ENCODE measurements around the gene CRYGC. TPM values are rescaled to one million over a fixed set of nuclear protein-coding genes. Genes with fewer than 3 reads are reported as not detected.
A peak's percentile ranks its signal among the peaks of the same experiment; 100 is the strongest.
"Not testable (repeated sequence)": the region's sequence is repeated elsewhere in the genome, so short reads cannot be mapped to it uniquely, and the experiment has no call there.

The CRYGC gene
- polyA plus RNA-seq, 1 donor from 2014 or later = not detected

- H3K9me3 Mint-ChIP-seq, H3K36me3 Mint-ChIP-seq, H3K27ac Mint-ChIP-seq, H3K4me1 Mint-ChIP-seq: not testable (repeated sequence)
- Mint-ChIP-seq H3K27me3 (peaks cover 17% of the 10 kb centered on the region), H3K4me3 (peak within 1 kb of the TSS in 2 of 4 donors; percentile 25 to 36)
Measured at GRCh38 chr2:208124013-208124715, 5.5 kb downstream of the CRYGC start, which contains the start of gene CRYGD. CRYGD (minus strand) TSS chr2:208124524; CDS start chr2:208124473, 51 bp downstream.

- H3K36me3 Mint-ChIP-seq = no peaks in the 10 kb centered on the region
- peaks cover 15% of the 10 kb centered on the region for H3K27me3 Mint-ChIP-seq
- H3K9me3 Mint-ChIP-seq = peaks cover 0 to 2% (median 0%) of the 10 kb centered on the region in 3 donors
- no peak overlapping the region for H3K27ac Mint-ChIP-seq
- no peak overlapping the region for H3K4me3 Mint-ChIP-seq
- H3K4me1 Mint-ChIP-seq = peaks cover 0 to 6% (median 3%) of the 10 kb centered on the region in 3 donors
Measured at GRCh38 chr2:208122248-208122647, 7.4 kb downstream of the CRYGC start.

GRCh38 chr2:208118918-208119317 is 10.7 kb downstream of the CRYGC start:
- peaks cover 5% of the 10 kb centered on the region for H3K27me3 Mint-ChIP-seq
- H3K9me3 Mint-ChIP-seq = no peaks in the 10 kb centered on the region
- no peak overlapping the region for H3K4me3 Mint-ChIP-seq
- peaks cover 0 to 3% (median 1%) of the 10 kb centered on the region in 3 donors for H3K4me1 Mint-ChIP-seq
- H3K36me3 Mint-ChIP-seq = no peaks in the 10 kb centered on the region
- no peak overlapping the region for H3K27ac Mint-ChIP-seq

GRCh38 chr2:208117390-208117789 is 12.2 kb downstream of the CRYGC start:
- H3K9me3 Mint-ChIP-seq, H3K4me3 Mint-ChIP-seq, H3K36me3 Mint-ChIP-seq, H3K27me3 Mint-ChIP-seq, H3K4me1 Mint-ChIP-seq, H3K27ac Mint-ChIP-seq: not testable (repeated sequence)

GRCh38 chr2:208112969-208113368 is 16.7 kb downstream of the CRYGC start:
- Mint-ChIP-seq H3K36me3 (no peaks in the 10 kb centered on the region), H3K27me3 (peaks cover 4% of the 10 kb centered on the region), H3K9me3 (no peaks in the 10 kb centered on the region), H3K4me3 (no peak overlapping the region), H3K27ac (no peak overlapping the region), H3K4me1 (no peaks in the 10 kb centered on the region)

GRCh38 chr2:208112273-208112745 is 17.3 kb downstream of the CRYGC start:
- not testable (repeated sequence) for H3K4me3 Mint-ChIP-seq, H3K4me1 Mint-ChIP-seq, H3K36me3 Mint-ChIP-seq, H3K27me3 Mint-ChIP-seq, H3K9me3 Mint-ChIP-seq, H3K27ac Mint-ChIP-seq

GRCh38 chr2:208103616-208104015 is 26.0 kb downstream of the CRYGC start:
- Mint-ChIP-seq H3K27me3 (peaks cover 26% of the 10 kb centered on the region), H3K4me3 (no peak overlapping the region), H3K36me3 (no peaks in the 10 kb centered on the region)

GRCh38 chr2:208101716-208102631 is 27.7 kb downstream of the CRYGC start:
- Mint-ChIP-seq H3K4me1 (peaks cover 0 to 1% (median 0%) of the 10 kb centered on the region in 3 donors), H3K27me3 (peaks cover 26% of the 10 kb centered on the region), H3K36me3 (no peaks in the 10 kb centered on the region), H3K9me3 (no peaks in the 10 kb centered on the region), H3K4me3 (no peak overlapping the region), H3K27ac (no peak overlapping the region)

More at GRCh38 chr2:208103616-208104015, 26.0 kb downstream of the CRYGC start:
- H3K27ac Mint-ChIP-seq = no peak overlapping the region
- no peaks in the 10 kb centered on the region for H3K9me3 Mint-ChIP-seq
- H3K4me1 Mint-ChIP-seq = peaks cover 0 to 1% (median 0%) of the 10 kb centered on the region in 3 donors

GRCh38 chr2:208099682-208100470 is 29.8 kb downstream of the CRYGC start:
- Mint-ChIP-seq H3K4me3 (no peak overlapping the region), H3K9me3 (no peaks in the 10 kb centered on the region), H3K36me3 (no peaks in the 10 kb centered on the region), H3K4me1 (peaks cover 0 to 1% (median 0%) of the 10 kb centered on the region in 3 donors), H3K27me3 (peaks cover 20% of the 10 kb centered on the region), H3K27ac (no peak overlapping the region)

GRCh38 chr2:208098701-208099100 is 30.9 kb downstream of the CRYGC start:
- not testable (repeated sequence) for H3K36me3 Mint-ChIP-seq, H3K27ac Mint-ChIP-seq, H3K4me3 Mint-ChIP-seq, H3K4me1 Mint-ChIP-seq, H3K9me3 Mint-ChIP-seq
- peaks cover 20% of the 10 kb centered on the region for H3K27me3 Mint-ChIP-seq

GRCh38 chr2:208098267-208098666 is 31.4 kb downstream of the CRYGC start:
- Mint-ChIP-seq H3K4me3 (no peak overlapping the region), H3K4me1 (peaks cover 0 to 1% (median 0%) of the 10 kb centered on the region in 3 donors), H3K9me3 (no peaks in the 10 kb centered on the region), H3K27ac (no peak overlapping the region), H3K27me3 (peaks cover 20% of the 10 kb centered on the region), H3K36me3 (no peaks in the 10 kb centered on the region)

- peaks cover 0 to 1% (median 0%) of the 10 kb centered on the region in 3 donors for H3K4me1 Mint-ChIP-seq
- H3K27ac Mint-ChIP-seq = no peak overlapping the region
- H3K27me3 Mint-ChIP-seq = peaks cover 20% of the 10 kb centered on the region
- no peak overlapping the region for H3K4me3 Mint-ChIP-seq
- H3K36me3 Mint-ChIP-seq = no peaks in the 10 kb centered on the region
- H3K9me3 Mint-ChIP-seq = no peaks in the 10 kb centered on the region
Measured at GRCh38 chr2:208097801-208098200, 31.8 kb downstream of the CRYGC start.

GRCh38 chr2:208097313-208097712 is 32.3 kb downstream of the CRYGC start:
- Mint-ChIP-seq H3K36me3 (no peaks in the 10 kb centered on the region), H3K27ac (no peak overlapping the region)

GRCh38 chr2:208096080-208096479 is 33.5 kb downstream of the CRYGC start:
- Mint-ChIP-seq H3K27ac (no peak overlapping the region), H3K4me1 (peaks cover 0 to 1% (median 0%) of the 10 kb centered on the region in 3 donors), H3K36me3 (no peaks in the 10 kb centered on the region), H3K27me3 (peaks cover 14% of the 10 kb centered on the region), H3K4me3 (no peak overlapping the region), H3K9me3 (no peaks in the 10 kb centered on the region)

More at GRCh38 chr2:208097313-208097712, 32.3 kb downstream of the CRYGC start:
- no peak overlapping the region for H3K4me3 Mint-ChIP-seq
- peaks cover 18% of the 10 kb centered on the region for H3K27me3 Mint-ChIP-seq
- H3K4me1 Mint-ChIP-seq = peaks cover 0 to 1% (median 0%) of the 10 kb centered on the region in 3 donors
- no peaks in the 10 kb centered on the region for H3K9me3 Mint-ChIP-seq
